K562 (cell line): ENCODE results near the gene ADORA3. TPM values are rescaled to one million over a fixed set of nuclear protein-coding genes. Genes with fewer than 3 reads are reported as not detected.
A peak's percentile ranks its signal among the peaks of the same experiment; 100 is the strongest.

Experiments
- ATF6 ChIP-seq: sonication (generic); formaldehyde crosslinking; IDR thresholded peaks from 2 replicates; pipeline ENCODE4 v1.4.0; 2020; ENCODE audit warnings: mild to moderate bottlenecking, missing genetic modification reagents
- CC2D1A ChIP-seq: fragments of 450-650 bp; IDR thresholded peaks from 2 replicates; pipeline ENCODE4 v1.6.1; 2017; ENCODE audit warnings: mild to moderate bottlenecking
- CHD1 ChIP-seq: fragments of 200-600 bp; sonication (generic); IDR thresholded peaks from one replicate; pipeline ENCODE4 v1.6.1; 2012; ENCODE audit warnings: mild to moderate bottlenecking, moderate library complexity, low read length, inconsistent platforms
- E4F1 ChIP-seq: fragments of 250-450 bp; sonication (Bioruptor Pico); IDR thresholded peaks from 2 replicates; pipeline ENCODE4 v1.5.0; 2021; ENCODE audit warnings: mild to moderate bottlenecking, borderline replicate concordance
- ETV5 ChIP-seq: sonication (generic); formaldehyde crosslinking; IDR thresholded peaks from 2 replicates; pipeline ENCODE4 v1.4.0; 2020; ENCODE audit warnings: low read depth, mild to moderate bottlenecking, missing genetic modification reagents
- FOXP4 ChIP-seq: sonication (generic); formaldehyde crosslinking; IDR thresholded peaks from 2 replicates; pipeline ENCODE4 v1.8.0; 2022; ENCODE audit warnings: mild to moderate bottlenecking, missing genetic modification reagents, borderline replicate concordance
- FUS ChIP-seq: fragments of 200-400 bp; formaldehyde crosslinking; optimal IDR thresholded peaks from 2 replicates; pipeline ENCODE3; 2017; ENCODE audit warnings: low read depth, low read length
- HBP1 ChIP-seq: fragments of 450-650 bp; formaldehyde crosslinking; IDR thresholded peaks from 2 replicates; pipeline ENCODE4 v1.4.0; 2022; ENCODE audit warnings: missing genetic modification characterization
- KLF16 ChIP-seq: IDR thresholded peaks from 2 replicates; pipeline ENCODE4 v1.6.1; 2016; ENCODE audit warnings: antibody characterized with exemption
- MAFK ChIP-seq: IDR thresholded peaks from 2 replicates; pipeline ENCODE4 v1.6.1; 2011; ENCODE audit warnings: low read length, improper control_type of control experiment
- MITF ChIP-seq: IDR thresholded peaks from 2 replicates; pipeline ENCODE4 v1.6.1; 2014; ENCODE audit warnings: antibody characterized with exemption
- PTRF ChIP-seq: fragments of 450-650 bp; IDR thresholded peaks from 2 replicates; pipeline ENCODE4 v1.6.1; 2016; ENCODE audit warnings: mild to moderate bottlenecking, missing genetic modification characterization, missing compliant biosample characterization
- RBFOX2 ChIP-seq: fragments of 200-400 bp; formaldehyde crosslinking; IDR thresholded peaks from 2 replicates; pipeline ENCODE4 v1.6.1; 2017; ENCODE audit warnings: low read depth, mild to moderate bottlenecking, low read length, moderate library complexity
- SPI1 ChIP-seq: IDR thresholded peaks from 2 replicates; pipeline ENCODE4 v1.6.1; 2011; ENCODE audit warnings: low read depth, low read length, control low read depth, borderline replicate concordance
- SUPT5H ChIP-seq: fragments of 450-650 bp; IDR thresholded peaks from 2 replicates; pipeline ENCODE4 v1.6.1; 2016
- TAF15 ChIP-seq: fragments of 200-400 bp; formaldehyde crosslinking; IDR thresholded peaks from 2 replicates; pipeline ENCODE4 v1.6.1; 2017; ENCODE audit warnings: mild to moderate bottlenecking, low read depth, low read length, moderate library complexity
- U2AF1 ChIP-seq: fragments of 200-400 bp; formaldehyde crosslinking; optimal IDR thresholded peaks from 2 replicates; pipeline ENCODE3; 2017; ENCODE audit warnings: mild to moderate bottlenecking, low read depth, low read length, moderate library complexity
- YBX1 ChIP-seq: fragments of 450-650 bp; IDR thresholded peaks from 2 replicates; pipeline ENCODE4 v1.7.1; 2016; ENCODE audit warnings: mild to moderate bottlenecking
- ZC3H4 ChIP-seq: sonication (generic); formaldehyde crosslinking; IDR thresholded peaks from 2 replicates; pipeline ENCODE4 v1.9.0; 2021; ENCODE audit warnings: missing genetic modification reagents, borderline replicate concordance
- ZNF12 ChIP-seq: sonication (generic); formaldehyde crosslinking; IDR thresholded peaks from 2 replicates; pipeline ENCODE4 v1.4.0; 2020; ENCODE audit warnings: mild to moderate bottlenecking, missing genetic modification reagents
- ZNF24 ChIP-seq: fragments of 450-650 bp; IDR thresholded peaks from 2 replicates; pipeline ENCODE4 v1.6.1; 2016
- ZNF778 ChIP-seq: fragments of 450-650 bp; formaldehyde crosslinking; IDR thresholded peaks from 2 replicates; pipeline ENCODE4 v1.4.0; 2020; ENCODE audit warnings: mild to moderate bottlenecking, moderate library complexity
- polyA plus RNA-seq, 8 experiments: library from polyadenylated mRNA; depleted of rRNA in 4 of 8; stranded (reverse) in 5 of 8; unstranded in 3 of 8; fragments of >200 nt; fragmentation: Nextera tagmentation in 2 of 8; fragmentation: Illumina TruSeq in 1 of 8; extraction: Ambion mirVana in 2 of 8; extraction: Trizol in 1 of 8; gene quantifications; 2 replicates each; pipeline versions ENCODE4 v1.2.1 to v1.2.3, GENCODE V29; 2011 to 2014; ENCODE audit warnings: inconsistent platforms in 1 of 8, missing spikeins in 1 of 8
- total RNA-seq, 7 experiments: library from RNA; depleted of rRNA in 6 of 7; stranded (reverse); fragments of >200 nt in 6 of 7; fragmentation: Illumina TruSeq in 2 of 7; extraction: Trizol in 2 of 7; gene quantifications; 2 replicates each; pipeline versions ENCODE4 v1.2.1 to v1.2.3, GENCODE V29; 2011 to 2021; ENCODE audit warnings: low replicate concordance in 1 of 7

ADORA3 gene
- total and polyA plus RNA-seq, 9 of the 15 experiments (the other 6 are each of a cell fraction or from before 2014, with no cell fraction given), result 0.09 to 0.35 (median 0.16) TPM; not detected in 3

GRCh38 chr1:111503585-111504060, at the start of gene ADORA3, which contains the start of gene TMIGD3 (continued):
- no peak for TF ChIP-seq FOXP4
- TF ChIP-seq FUS, result no peak
- TF ChIP-seq U2AF1, result no peak
- no peak for TF ChIP-seq ATF6
- TF ChIP-seq MAFK, result peak; percentile 28; the same call in 1 of the 2 replicates
- TF ChIP-seq MITF, result no peak
- TF ChIP-seq PTRF (tag), result no peak
- TF ChIP-seq ZC3H4 (CRISPR knock-in tag), result no peak
- no peak for TF ChIP-seq ZNF12 (CRISPR knock-in tag)
- no peak for TF ChIP-seq E4F1 (CRISPR knock-in tag)
- TF ChIP-seq CC2D1A, result no peak
- 0 out of 2 replicates have a peak, but pooled peaks have one; percentile 25 for TF ChIP-seq ETV5 (CRISPR knock-in tag)
- TF ChIP-seq SPI1, result peak; percentile 92; the same call in 1 of the 2 replicates
- no peak for TF ChIP-seq SUPT5H
- TF ChIP-seq YBX1, result no peak
- TF ChIP-seq HBP1 (CRISPR knock-in tag), result no peak
- no peak for TF ChIP-seq KLF16
- no peak for TF ChIP-seq ZNF24
- TF ChIP-seq ZNF778 (CRISPR knock-in tag), result no peak
- TF ChIP-seq RBFOX2, result no peak
- no peak for TF ChIP-seq CHD1
- no peak for TF ChIP-seq TAF15
